Mucosa of stomach (tissue), 1 donor: Measurements from ENCODE around the gene C1orf198.

ENCODE experiments used
- H3K27me3 ChIP-seq: one replicate; pipeline ENCODE4 v1.7.0; 2013; ENCODE audit warnings: mild to moderate bottlenecking, low read length; ENCODE audit not compliant: control insufficient read depth, insufficient read depth
- H3K36me3 ChIP-seq: one replicate; pipeline ENCODE4 v1.7.0; 2013; ENCODE audit warnings: low read length; ENCODE audit not compliant: control insufficient read depth, insufficient read depth
- H3K4me1 ChIP-seq: one replicate; pipeline ENCODE4 v1.7.0; 2013; ENCODE audit warnings: mild to moderate bottlenecking, low read length; ENCODE audit not compliant: control insufficient read depth, insufficient read depth
- H3K4me3 ChIP-seq: one replicate; pipeline ENCODE4 v1.7.0; 2013; ENCODE audit warnings: low read length
- H3K9ac ChIP-seq: one replicate; pipeline ENCODE4 v1.7.0; 2013; ENCODE audit warnings: mild to moderate bottlenecking, low read length, moderate library complexity
- H3K9me3 ChIP-seq: one replicate; pipeline ENCODE4 v1.7.0; 2013; ENCODE audit warnings: mild to moderate bottlenecking, low read length, moderate library complexity; ENCODE audit not compliant: control insufficient read depth
- donor health status: Pancreatic carcinoma.

Gene C1orf198

DNA sequence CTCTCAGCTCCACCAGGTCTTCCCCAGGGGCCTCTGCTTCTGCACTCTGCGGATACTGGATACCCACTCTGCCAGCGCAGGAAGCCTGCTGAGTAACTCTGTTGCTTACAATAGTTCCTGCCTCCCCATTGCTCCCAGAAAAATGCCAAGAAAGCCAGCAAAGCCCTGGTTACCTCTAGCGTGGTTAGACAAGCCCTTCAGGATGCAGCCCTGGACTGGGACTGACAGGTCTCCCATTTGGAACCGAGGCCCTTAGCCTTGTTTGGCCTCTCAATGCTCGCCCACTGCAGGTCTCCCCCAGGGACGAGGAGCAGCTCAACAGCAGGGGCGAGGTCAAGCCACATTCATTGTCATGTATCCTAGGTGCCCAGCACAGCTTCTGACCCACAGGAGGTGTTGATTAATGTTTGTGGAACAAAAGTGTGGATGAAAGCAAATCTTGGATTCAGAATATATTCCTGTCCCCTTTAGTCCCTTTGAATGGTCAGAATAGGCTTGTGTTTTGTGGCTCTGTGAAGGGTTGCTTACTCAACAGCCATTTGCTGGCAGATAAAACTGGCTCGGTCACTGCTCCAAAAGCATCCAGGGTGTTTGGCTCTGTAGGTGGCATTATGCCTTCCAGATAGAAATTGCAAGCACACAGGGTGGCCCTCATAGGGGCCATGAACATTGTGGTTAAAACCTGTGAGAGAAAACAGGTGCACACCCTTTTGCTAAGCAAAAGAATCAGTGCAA lies 58.9 kb downstream of the C1orf198 start:
- H3K4me3 ChIP-seq = no peak overlapping the region
- H3K9me3 ChIP-seq = no peaks in the 10 kb centered on the region
- no peaks in the 10 kb centered on the region for H3K36me3 ChIP-seq
- H3K4me1 ChIP-seq = no peaks in the 10 kb centered on the region
- no peaks in the 10 kb centered on the region for H3K27me3 ChIP-seq
- no peak overlapping the region for H3K9ac ChIP-seq

DNA sequence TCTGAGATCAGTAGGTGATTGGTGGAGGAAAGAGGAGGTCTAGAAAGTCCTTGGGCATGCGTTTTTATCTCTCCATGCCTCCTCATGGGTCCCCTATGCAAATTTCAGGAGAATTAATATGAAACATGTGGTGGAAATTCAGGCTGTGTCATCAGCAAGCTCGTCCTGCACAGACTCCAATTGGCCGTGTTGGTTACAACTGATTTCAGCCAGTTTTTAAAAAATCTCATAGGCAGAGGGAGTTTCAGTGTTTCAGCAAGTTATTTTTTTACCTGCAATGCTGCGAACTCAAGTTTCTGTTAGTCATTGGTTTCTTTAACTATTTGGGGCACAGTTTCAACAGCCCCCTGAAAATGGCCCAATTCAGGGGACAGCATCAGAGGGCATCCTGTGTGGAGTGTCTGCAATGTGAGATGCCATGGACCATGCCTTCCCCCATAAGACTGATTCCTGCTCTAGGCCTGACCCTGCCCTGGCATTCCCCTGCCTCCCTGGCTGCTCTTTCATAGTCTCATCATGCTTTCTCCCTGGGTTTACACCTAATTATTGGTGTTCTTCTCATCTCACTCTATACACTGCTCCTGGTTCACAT lies 59.9 kb downstream of the C1orf198 start:
- no peaks in the 10 kb centered on the region for H3K4me1 ChIP-seq
- H3K27me3 ChIP-seq = no peaks in the 10 kb centered on the region
- no peaks in the 10 kb centered on the region for H3K9me3 ChIP-seq
- no peaks in the 10 kb centered on the region for H3K36me3 ChIP-seq
- no peak overlapping the region for H3K4me3 ChIP-seq
- no peak overlapping the region for H3K9ac ChIP-seq

GRCh38 chr1:230807561-230808280 lies 60.6 kb downstream of the C1orf198 start:
- Histone ChIP-seq H3K27me3 (no peaks in the 10 kb centered on the region), H3K36me3 (no peaks in the 10 kb centered on the region), H3K4me1 (no peaks in the 10 kb centered on the region), H3K9me3 (no peaks in the 10 kb centered on the region), H3K4me3 (no peak overlapping the region), H3K9ac (no peak overlapping the region)

- Histone ChIP-seq H3K27me3 (no peaks in the 10 kb centered on the region), H3K9me3 (no peaks in the 10 kb centered on the region), H3K4me1 (no peaks in the 10 kb centered on the region), H3K4me3 (no peak overlapping the region), H3K9ac (no peak overlapping the region), H3K36me3 (no peaks in the 10 kb centered on the region)
Measured at GRCh38 chr1:230807029-230807428, 61.3 kb downstream of the C1orf198 start.

- Histone ChIP-seq H3K9ac (no peak overlapping the region), H3K36me3 (no peaks in the 10 kb centered on the region), H3K4me1 (no peaks in the 10 kb centered on the region), H3K27me3 (no peaks in the 10 kb centered on the region), H3K9me3 (no peaks in the 10 kb centered on the region), H3K4me3 (no peak overlapping the region)
Measured at GRCh38 chr1:230806552-230806951, 61.8 kb downstream of the C1orf198 start.

DNA sequence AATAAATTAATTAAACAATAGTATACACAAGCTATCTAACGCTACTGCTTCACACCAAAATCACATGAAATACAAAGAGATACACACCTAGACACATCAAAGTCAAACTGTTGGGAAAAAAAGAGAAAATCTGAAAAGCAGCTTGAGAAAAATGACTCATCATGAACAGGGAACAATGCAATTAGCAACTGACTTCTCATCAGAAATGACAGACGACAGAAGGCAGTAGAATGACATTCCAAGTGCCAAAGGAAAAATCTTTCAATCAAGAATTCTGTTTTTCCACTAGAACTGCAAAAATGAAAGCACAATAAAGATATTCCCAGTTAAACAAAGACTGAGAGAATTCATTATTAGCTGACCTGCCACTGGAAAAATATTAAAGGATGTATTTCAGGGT lies 63.9 kb downstream of the C1orf198 start:
- Histone ChIP-seq H3K9ac (no peak overlapping the region), H3K27me3 (no peaks in the 10 kb centered on the region), H3K4me1 (no peaks in the 10 kb centered on the region), H3K9me3 (no peaks in the 10 kb centered on the region), H3K36me3 (no peaks in the 10 kb centered on the region), H3K4me3 (no peak overlapping the region)

- Histone ChIP-seq H3K9me3 (no peaks in the 10 kb centered on the region), H3K4me3 (no peak overlapping the region), H3K9ac (no peak overlapping the region), H3K27me3 (no peaks in the 10 kb centered on the region), H3K4me1 (no peaks in the 10 kb centered on the region), H3K36me3 (peaks cover 4% of the 10 kb centered on the region)
Measured at GRCh38 chr1:230800891-230801840, 67.2 kb downstream of the C1orf198 start.

DNA sequence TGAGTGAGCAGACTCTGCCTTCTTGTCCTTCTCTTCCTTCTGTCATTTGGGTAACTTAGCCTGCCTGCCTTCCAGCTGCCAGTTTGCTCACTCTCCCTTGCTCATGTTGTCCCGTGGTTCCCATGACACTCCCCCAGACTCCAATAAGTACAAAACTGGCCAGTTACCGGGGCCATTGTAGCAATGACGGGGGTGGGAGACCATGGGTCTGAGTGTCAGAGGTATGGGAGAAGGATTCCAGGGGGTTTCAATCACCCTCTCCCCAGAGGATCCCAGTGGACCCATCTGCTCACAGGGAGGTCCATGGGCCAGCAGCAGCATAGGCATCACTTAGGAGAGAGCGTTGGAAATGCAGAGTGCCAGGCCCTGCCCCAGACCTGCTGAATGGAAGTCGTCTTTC lies 69.8 kb downstream of the C1orf198 start:
- H3K4me1 ChIP-seq = no peaks in the 10 kb centered on the region
- no peaks in the 10 kb centered on the region for H3K27me3 ChIP-seq
- H3K4me3 ChIP-seq = no peak overlapping the region
- no peaks in the 10 kb centered on the region for H3K9me3 ChIP-seq
- peaks cover 17% of the 10 kb centered on the region for H3K36me3 ChIP-seq
- no peak overlapping the region for H3K9ac ChIP-seq

DNA sequence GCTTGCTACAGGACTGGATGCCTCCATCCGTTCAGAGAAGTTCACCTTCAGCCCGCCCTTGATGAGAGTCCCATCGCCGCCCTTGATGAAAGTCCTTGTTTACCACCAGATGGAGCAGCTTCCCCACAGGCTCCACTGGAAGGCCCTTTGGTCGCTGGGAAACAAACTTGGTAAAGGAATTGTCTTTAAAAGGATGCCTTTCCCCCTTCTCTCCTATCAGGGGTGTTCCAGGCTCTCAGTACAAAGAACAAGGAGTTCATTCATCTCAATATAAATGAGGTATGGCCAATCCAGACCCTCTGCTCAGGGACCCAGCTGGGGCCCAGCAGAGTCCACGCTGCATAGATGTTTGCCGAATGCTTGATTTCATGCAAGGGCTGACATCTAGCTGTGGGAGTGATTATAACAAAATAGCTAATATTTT lies 70.4 kb downstream of the C1orf198 start:
- no peak overlapping the region for H3K9ac ChIP-seq

DNA sequence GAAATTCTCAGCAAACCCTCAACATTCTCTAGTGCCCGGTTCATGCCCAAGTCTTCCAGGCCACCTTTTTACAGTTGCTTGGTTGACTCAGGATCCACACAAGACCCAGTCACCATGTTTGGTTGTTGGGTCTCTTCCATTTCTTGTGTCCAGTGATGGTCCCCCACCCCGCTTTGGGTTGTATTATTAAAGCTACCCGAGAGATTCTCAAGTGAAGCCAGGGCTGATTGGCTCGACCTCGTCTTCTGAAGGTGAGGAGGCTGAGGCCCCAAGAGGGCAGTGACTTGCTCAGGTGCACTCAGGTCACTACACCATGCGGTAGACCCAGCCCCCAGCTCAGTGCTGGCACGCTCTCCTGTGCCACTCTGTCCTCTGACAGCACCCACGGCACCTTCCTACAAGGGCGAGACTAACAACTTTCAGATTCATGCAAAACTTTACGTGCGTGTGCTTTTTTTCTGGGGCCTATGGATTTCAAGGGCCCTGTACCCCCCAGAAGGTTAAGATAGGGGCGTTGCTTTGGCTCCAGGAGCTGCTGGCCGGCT lies 70.9 kb downstream of the C1orf198 start:
- Histone ChIP-seq H3K36me3 (peaks cover 21% of the 10 kb centered on the region), H3K4me1 (no peaks in the 10 kb centered on the region), H3K9me3 (no peaks in the 10 kb centered on the region), H3K4me3 (no peak overlapping the region), H3K27me3 (no peaks in the 10 kb centered on the region), H3K9ac (no peak overlapping the region)

More for the DNA sequence above, 70.4 kb downstream of the C1orf198 start:
- H3K9me3 ChIP-seq = no peaks in the 10 kb centered on the region
- no peaks in the 10 kb centered on the region for H3K4me1 ChIP-seq
- no peaks in the 10 kb centered on the region for H3K27me3 ChIP-seq
- H3K36me3 ChIP-seq = peaks cover 21% of the 10 kb centered on the region
- no peak overlapping the region for H3K4me3 ChIP-seq

DNA sequence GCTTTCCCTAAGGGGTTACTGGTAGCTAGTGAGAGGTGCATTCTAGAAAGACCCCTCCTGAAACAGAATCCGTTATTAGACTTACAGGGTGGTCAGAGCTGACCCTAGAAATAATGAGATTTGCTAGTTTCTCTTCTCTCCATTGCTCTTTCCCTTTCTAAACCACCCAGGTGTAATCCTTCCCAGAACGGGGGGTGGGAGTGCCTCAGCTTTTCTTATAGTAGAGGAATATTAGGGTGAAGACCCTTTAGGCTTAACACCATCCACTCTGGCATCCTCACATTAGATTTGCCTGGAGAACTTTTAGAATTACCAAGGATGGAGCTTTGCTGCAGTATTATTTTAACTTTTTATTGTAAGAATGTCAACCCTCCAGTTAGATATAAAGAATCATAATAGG lies 71.7 kb downstream of the C1orf198 start:
- H3K27me3 ChIP-seq = no peaks in the 10 kb centered on the region
- H3K4me1 ChIP-seq = no peaks in the 10 kb centered on the region
- no peaks in the 10 kb centered on the region for H3K9me3 ChIP-seq
- no peak overlapping the region for H3K4me3 ChIP-seq
- H3K9ac ChIP-seq = no peak overlapping the region
- peaks cover 21% of the 10 kb centered on the region for H3K36me3 ChIP-seq
